Measurements from ENCODE around the gene OR2A14.
"Not testable (repeated sequence)": the region's sequence is repeated elsewhere in the genome, so short reads cannot be mapped to it uniquely, and the experiment has no call there.

OR2A14 gene

DNA sequence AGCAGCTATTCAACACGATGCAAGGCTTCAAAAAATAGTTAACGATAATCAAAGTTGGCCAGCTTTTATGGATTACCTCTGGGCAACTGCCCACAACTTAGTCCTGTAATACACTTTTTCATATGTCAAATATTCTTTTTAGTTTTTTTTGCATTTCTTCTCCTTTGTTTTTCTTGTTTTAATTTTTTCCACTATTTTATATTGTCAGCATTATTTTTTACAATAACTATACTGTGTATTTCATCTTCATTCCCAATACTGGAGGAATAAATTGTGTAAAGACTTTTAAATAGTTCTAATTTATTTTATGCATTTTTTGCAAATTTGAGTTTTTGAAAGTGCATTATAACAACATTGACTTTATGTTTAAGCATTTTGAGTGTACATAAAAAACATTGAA, 41.8 kb downstream of the OR2A14 start:
- DNase-seq: no peak

DNA sequence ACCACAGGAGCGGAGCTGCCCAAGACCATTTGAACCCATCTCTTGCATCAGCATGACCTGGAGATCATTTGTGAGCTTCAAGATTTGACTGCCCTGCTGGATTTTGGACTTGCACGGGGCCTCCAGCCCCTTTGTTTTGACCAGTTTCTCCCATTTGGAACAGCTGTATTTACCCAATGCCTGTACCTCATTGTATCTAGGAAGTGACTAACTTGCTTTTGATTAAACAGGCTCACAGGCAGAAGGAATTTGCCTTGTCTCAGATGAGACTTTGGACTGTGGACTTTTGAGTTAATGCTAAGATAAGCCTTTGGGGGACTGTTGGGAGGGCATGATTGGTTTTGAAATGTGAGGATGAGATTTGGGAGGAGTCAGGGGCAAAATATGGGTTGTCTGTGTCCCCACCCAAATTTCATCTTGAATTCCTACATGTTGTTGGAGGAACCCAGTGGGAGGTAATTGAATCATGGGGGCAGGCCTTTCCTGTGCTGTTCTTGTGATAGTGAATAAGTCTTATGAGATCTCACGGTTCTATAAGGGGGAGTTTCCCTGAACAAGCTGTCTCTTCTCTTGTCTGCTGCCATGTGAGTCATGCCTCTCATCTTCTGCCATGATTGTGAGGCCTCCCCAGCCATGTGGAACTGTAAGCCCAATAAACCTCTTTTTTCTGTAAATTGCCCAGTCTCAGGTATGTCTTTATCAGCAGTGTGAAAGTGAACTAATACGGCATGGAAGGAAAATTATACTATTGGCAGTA, 48.8 kb downstream of the OR2A14 start:
- not testable (repeated sequence) for DNase-seq

- DNase-seq: no peak
Observed at GRCh38 chr7:144174613-144175012, 51.6 kb downstream of the OR2A14 start.

GRCh38 chr7:144178380-144179164, 55.6 kb downstream of the OR2A14 start:
- DNase-seq: not testable (repeated sequence)

GRCh38 chr7:144179165-144179479, 56.1 kb downstream of the OR2A14 start:
- not testable (repeated sequence) for DNase-seq
